Measurements from ENCODE around the gene NQO2. TPM values are rescaled to one million over a fixed set of nuclear protein-coding genes. Genes with fewer than 3 reads are reported as not detected.

NQO2 gene
- total RNA-seq, 1 experiment from 2014 or later: 105 TPM

GRCh38 chr6:2964793-2965505, 34.7 kb upstream of the NQO2 start:
- no peaks in the 10 kb centered on the region for H3K79me2 ChIP-seq (ENCODE audit: insufficient read depth, low read length)

More at GRCh38 chr6:2964793-2965505, 34.7 kb upstream of the NQO2 start:
- H3K4me1 Mint-ChIP-seq: peaks cover 45 to 47% of the 10 kb centered on the region in 2 experiments
- H3T11ph ChIP-seq (ENCODE audit: low read length): no peak overlapping the region
- H4K5ac ChIP-seq (ENCODE audit: insufficient read length, low read depth, low read length): no peak overlapping the region
- no peak overlapping the region for H3K27ac ChIP-seq (ENCODE audit: insufficient read length, low read depth, low read length)
- no peak overlapping the region for H3K23ac ChIP-seq (ENCODE audit: insufficient read length, low read depth, low read length)
- H4K8ac ChIP-seq (replicated peaks; ENCODE audit: insufficient read length, low read depth, low read length): no peak overlapping the region
- no peaks in the 10 kb centered on the region; a peak in 3 of 7 replicates for H3K36me3 Mint-ChIP-seq (ENCODE audit: insufficient read depth in 1 of 3, low read depth in 3 of 3)
- peaks cover 12% of the 10 kb centered on the region; the same call in 1 of the 2 replicates for H3K4me1 ChIP-seq (ENCODE audit: insufficient read depth, low read length)
- no peak overlapping the region for H3K4me3 Mint-ChIP-seq
- TF ChIP-seq CTCF (conservative IDR thresholded peaks at IDR 0.05): no peak
- no peaks in the 10 kb centered on the region for H3K9me3 Mint-ChIP-seq
- DNase-seq: no peak
- WGBS (ENCODE audit: extremely low coverage, insufficient read length, low lambda C conversion rate): no CpG with 5 or more reads among the region's 17 CpGs
- H4K91ac ChIP-seq (ENCODE audit: insufficient read length, low read depth, low read length): no peak overlapping the region
- no peak overlapping the region for H2BK120ac ChIP-seq (ENCODE audit: low read depth, low read length, poor library complexity, severe bottlenecking)
- H2BK12ac ChIP-seq (ENCODE audit: insufficient read length, low read depth, low read length): no peak overlapping the region
- no peak overlapping the region for H2BK20ac ChIP-seq (ENCODE audit: low read depth, low read length, poor library complexity, severe bottlenecking)
- H4K20me1 ChIP-seq (ENCODE audit: control insufficient read depth, insufficient read depth, insufficient read length): no peaks in the 10 kb centered on the region
- H3K4ac ChIP-seq (ENCODE audit: low read depth, low read length): no peak overlapping the region
- peaks cover 6% of the 10 kb centered on the region; the same call in 1 of the 2 replicates for H3K27me3 Mint-ChIP-seq (ENCODE audit: low read depth)
- H3K9me3 ChIP-seq (ENCODE audit: control insufficient read depth, low read depth, low read length): no peaks in the 10 kb centered on the region
- no peak overlapping the region for H2BK15ac ChIP-seq (ENCODE audit: low read depth, low read length)
- no peak overlapping the region for H3K56ac ChIP-seq (ENCODE audit: insufficient read length, low read depth, low read length)
- H2AK5ac ChIP-seq (ENCODE audit: insufficient read length, low read length): no peak overlapping the region
- H2BK5ac ChIP-seq (ENCODE audit: insufficient read length, low read length): no peak overlapping the region
- no peak overlapping the region for H3K4me2 ChIP-seq (ENCODE audit: insufficient read depth, insufficient read length, low read length)
- H3K14ac ChIP-seq (ENCODE audit: insufficient read depth, low read length): no peak overlapping the region
- H3K27ac Mint-ChIP-seq: no peak overlapping the region
- H3K23me2 ChIP-seq (ENCODE audit: insufficient read length, low read depth, low read length, poor library complexity, severe bottlenecking): no peaks in the 10 kb centered on the region
- H2AFZ ChIP-seq (ENCODE audit: low read length): no peak overlapping the region
- H3K18ac ChIP-seq (ENCODE audit: insufficient read length, low read depth, low read length): no peak overlapping the region
- H3K27me3 ChIP-seq (ENCODE audit: insufficient read depth, low read length): no peaks in the 10 kb centered on the region
- no peaks in the 10 kb centered on the region for H3K79me1 ChIP-seq (ENCODE audit: insufficient read depth, low read depth, low read length, poor library complexity, severe bottlenecking)
- no peak overlapping the region for H3K9ac ChIP-seq (ENCODE audit: extremely low read depth, insufficient read length, low read length)

All from H9 (cell line).